GM10266 (cell line): ENCODE measurements around the gene HMGN2.
"Not testable (repeated sequence)": the region's sequence is repeated elsewhere in the genome, so short reads cannot be mapped to it uniquely, and the experiment has no call there.

Experiments
- DNase-seq: peaks from one replicate; pipeline ENCODE4 v3.0.0; 2012; ENCODE audit errors: extremely low spot score
- CTCF ChIP-seq: IDR thresholded peaks from 2 replicates; pipeline ENCODE4 v1.5.1; 2012; ENCODE audit warnings: mild to moderate bottlenecking, low read depth; ENCODE audit not compliant: control insufficient read depth, insufficient read depth; ENCODE audit errors: missing control alignments

Gene HMGN2

GRCh38 chr1:26493938-26494337 is 21.7 kb downstream of the HMGN2 start:
- TF ChIP-seq CTCF = no peak

GRCh38 chr1:26496861-26497260 is 24.6 kb downstream of the HMGN2 start:
- DNase-seq = no peak
- no peak for TF ChIP-seq CTCF

More at GRCh38 chr1:26493938-26494337, 21.7 kb downstream of the HMGN2 start:
- no peak for DNase-seq

DNA sequence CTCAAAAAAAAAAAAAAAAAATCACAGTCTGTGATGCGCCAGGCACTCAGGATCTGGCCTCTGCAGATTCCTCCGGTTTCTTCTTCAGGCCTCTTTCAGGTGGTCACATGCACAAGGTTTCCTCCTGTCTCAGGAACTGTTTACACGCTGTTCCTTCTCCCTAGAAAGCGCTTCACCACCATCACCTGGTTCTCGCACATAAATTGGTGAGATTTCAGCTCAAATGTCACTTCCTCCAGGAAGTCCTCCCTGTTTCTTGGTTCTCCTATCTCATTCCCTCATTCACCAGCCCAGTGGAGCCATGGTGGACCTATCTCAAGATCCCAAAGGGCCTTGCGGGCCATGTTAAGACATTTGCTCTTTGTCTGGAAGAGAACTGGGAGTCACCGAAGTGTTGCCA is 26.7 kb downstream of the HMGN2 start:
- TF ChIP-seq CTCF = no peak
- DNase-seq = no peak

DNA sequence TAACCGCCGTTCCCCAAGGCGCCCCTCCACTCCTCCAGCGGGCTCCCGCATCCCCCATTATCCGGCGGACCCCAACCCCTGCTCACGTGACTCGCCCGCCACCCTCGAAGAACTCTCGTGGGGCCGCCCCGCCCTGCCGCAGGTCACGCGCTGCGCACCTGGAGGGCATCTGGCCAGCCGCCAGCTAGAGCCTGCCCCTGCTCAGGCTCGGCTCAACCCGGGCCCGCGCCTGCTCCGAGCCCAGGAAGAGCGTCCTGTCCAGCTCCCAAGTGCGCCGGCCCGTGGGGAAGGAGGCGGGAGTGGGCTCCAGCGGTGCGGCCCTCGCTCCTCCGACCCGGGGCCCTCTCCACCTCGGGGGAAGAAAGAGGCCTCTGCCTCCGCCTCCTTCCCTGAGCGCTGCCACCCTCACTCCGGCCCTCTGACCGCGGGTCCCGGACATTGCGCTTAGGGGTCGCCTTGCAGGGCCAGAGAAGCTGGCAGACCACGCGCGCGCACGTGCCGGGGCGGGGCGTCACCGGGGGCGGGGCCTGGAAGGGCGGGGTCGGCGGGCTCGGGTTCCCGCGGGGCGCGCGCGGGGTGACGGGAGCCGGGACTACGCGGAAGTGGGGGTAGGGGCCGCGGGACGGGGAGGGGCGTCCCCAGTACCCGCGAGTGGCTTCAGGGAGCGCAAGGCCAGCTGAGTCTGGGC is 28.4 kb downstream of the HMGN2 start:
- no peak for TF ChIP-seq CTCF

GRCh38 chr1:26510711-26511110 is 38.5 kb downstream of the HMGN2 start:
- DNase-seq = not testable (repeated sequence)

More for the DNA sequence above, 28.4 kb downstream of the HMGN2 start:
- DNase-seq = peak; percentile 97

GRCh38 chr1:26515836-26516235 is 43.6 kb downstream of the HMGN2 start:
- DNase-seq = not testable (repeated sequence)

DNA sequence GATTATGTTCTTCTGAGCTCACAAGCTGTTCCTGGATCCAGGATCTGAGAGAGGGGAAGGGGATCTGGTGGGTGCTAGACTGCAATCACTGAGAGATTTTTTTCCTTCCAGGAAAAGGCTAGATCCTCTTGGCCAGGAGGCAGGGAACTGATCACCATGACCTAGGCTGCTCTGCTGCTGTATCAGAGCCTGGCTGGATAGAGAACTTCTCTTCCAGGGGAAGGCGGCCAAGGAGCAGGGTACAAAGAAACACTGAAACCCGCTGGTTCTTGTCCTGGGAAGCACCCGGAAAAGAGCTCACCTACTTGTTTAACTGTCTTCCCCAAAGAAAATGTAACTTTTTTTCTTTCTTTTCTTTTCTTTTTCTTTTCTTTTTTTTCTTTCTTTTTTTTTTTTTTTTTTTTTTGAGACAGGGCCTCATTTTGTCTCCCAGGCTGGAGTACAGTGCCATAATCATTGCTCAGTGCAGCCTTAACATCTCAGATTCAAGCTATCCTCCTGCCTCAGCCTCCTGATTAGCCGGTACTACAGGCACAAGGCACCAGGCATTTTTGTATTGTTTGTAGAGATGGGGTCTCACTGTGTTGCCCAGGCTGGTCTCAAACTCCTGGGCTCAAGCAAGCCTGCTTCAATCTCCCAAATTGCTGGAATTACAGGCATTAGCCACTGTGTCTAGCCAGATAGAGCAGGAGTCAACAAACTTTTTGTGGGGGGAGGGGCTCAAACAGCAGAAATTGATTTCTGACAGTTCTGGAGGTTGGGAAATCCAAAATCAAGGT is 44.9 kb downstream of the HMGN2 start:
- DNase-seq = no peak

More for the DNA sequence above, 44.9 kb downstream of the HMGN2 start:
- TF ChIP-seq CTCF = no peak
